ENCODE data around the gene USP8.
A peak's percentile ranks its signal among the peaks of the same experiment; 100 is the strongest.
"Not testable (repeated sequence)": the region's sequence is repeated elsewhere in the genome, so short reads cannot be mapped to it uniquely, and the experiment has no call there.

Gene USP8

DNA sequence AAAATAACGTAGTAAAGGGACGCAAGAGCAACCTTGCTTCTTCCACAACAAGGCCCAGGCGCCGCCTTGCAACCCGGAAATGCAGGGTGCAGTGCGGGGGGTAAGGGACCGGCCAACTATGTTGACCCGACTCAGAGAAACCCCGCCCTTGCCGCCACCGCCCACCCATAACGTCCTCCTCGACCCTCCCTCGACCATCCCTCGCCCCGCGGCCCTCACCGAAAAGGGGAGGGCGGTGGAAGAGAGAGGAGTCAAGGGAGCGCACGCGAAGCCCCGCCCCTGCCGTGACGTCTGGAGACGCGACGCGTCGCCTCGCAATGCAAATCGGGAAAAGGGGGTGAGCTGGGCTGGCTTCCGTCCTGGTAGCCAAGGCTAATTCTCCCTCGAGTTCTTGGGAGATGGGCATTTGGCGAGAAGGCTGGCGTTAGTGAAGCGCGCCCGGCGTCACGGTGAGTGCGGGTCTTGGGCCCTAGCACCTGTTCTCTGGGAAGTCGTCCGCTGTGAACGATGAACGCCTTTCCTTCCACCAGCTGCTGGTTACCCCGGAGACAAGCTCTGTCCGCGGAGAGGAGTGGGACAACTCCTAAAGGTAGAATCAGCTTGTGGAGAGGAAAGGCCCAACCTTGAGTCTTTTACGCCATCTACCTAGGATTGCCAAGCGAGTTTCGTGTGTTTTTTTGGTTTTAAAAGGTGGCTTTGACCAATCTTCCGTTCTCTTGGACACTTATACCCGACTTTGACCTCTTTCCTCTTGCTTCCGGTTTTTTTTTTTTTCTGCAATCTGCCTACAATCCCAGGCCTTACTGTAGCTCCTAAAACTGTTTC, at the start of gene USP8:
Gene USP8, plus strand, starts transcription at position 340 of the 825 bp plus-strand sequence. CDS start 14,669 bp downstream, outside the sequence.
- DNase-seq: peak; percentile 83

- no peak for DNase-seq
These were observed 46.1 kb upstream of the USP8 start for GRCh38 chr15:50377867-50378751.

- DNase-seq: no peak
These were observed 45.4 kb upstream of the USP8 start for GRCh38 chr15:50378776-50379175.

GRCh38 chr15:50379413-50379812, 44.8 kb upstream of the USP8 start:
- not testable (repeated sequence) for DNase-seq

GRCh38 chr15:50380089-50380488, 44.1 kb upstream of the USP8 start:
- no peak for DNase-seq

GRCh38 chr15:50381438-50381837, 42.8 kb upstream of the USP8 start:
- no peak for DNase-seq

DNA sequence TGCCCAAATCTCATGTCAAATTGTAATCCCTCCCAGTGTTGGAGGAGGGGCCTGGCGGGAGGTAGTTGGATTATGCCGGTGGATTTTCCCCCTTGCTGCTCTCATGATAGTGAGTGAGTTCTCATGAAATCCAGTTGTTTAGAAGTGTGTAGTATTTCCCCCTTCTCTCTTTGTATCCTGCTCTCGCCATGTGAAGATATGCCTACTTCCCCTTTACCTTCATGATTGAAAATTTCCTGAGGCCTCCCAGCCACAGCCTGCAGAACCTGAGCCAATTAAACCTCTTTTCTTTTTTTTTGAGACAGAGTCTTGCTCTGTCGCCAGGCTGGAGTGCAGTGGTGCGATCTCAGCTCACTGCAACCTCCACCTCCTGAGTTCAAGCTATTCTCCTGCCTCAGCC, 41.8 kb upstream of the USP8 start:
- DNase-seq: not testable (repeated sequence)

- DNase-seq: no peak
These were observed 33.5 kb upstream of the USP8 start for GRCh38 chr15:50390554-50391264.

DNA sequence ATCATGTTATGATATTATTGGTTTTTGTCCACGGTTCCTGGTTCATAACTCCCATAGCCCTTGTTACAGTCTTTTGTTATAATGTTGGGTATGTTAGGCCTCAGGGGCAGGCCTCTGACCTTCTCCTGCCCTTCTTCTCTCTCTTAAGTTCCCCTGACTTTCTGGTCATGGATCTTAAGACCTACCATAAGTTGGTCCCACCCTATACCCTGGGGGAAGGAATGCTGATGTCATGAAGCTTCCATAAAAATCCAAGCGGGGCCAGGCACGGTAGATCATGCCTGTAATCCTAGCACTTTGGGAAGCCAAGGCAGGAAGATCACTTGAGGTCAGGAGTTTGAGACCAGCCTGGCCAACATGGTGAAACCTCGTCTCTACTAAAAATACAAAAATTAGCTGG, 32.6 kb upstream of the USP8 start:
- not testable (repeated sequence) for DNase-seq

GRCh38 chr15:50411870-50412269, 12.3 kb upstream of the USP8 start:
- no peak for DNase-seq

- DNase-seq: no peak
These were observed 9.6 kb upstream of the USP8 start for GRCh38 chr15:50414624-50415023.

- DNase-seq: no peak
These were observed 8.3 kb upstream of the USP8 start for GRCh38 chr15:50415752-50416404.

- no peak for DNase-seq
These were observed 7.3 kb upstream of the USP8 start for GRCh38 chr15:50416890-50417289.

GRCh38 chr15:50418041-50418583, 6.1 kb upstream of the USP8 start:
- DNase-seq: no peak

GRCh38 chr15:50425219-50425618, 1.0 kb downstream of the USP8 start:
- no peak for DNase-seq

- DNase-seq: not testable (repeated sequence)
These were observed 1.6 kb downstream of the USP8 start for GRCh38 chr15:50425678-50426246.

DNA sequence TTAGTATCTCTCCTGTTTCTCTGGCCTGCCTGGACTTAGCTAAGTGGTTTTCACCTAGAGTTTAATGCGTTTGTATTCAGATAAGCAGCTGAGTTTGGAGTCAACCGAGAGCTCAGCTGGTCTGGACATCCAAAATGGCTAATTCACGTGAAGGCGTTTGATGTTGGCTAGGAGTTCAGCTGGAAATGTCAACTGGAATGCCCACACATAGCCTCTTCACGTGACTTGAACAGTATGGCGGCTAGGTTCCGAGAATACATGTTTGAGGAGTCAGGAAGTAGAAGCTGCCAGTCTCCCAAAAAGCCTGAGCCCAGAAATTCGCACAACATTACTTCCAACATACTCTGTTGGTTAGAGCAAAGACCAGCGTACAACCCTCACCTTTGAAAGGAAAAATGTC, 2.2 kb downstream of the USP8 start:
- no peak for DNase-seq

GRCh38 chr15:50431204-50431603, 7.0 kb downstream of the USP8 start:
- DNase-seq: no peak

DNA sequence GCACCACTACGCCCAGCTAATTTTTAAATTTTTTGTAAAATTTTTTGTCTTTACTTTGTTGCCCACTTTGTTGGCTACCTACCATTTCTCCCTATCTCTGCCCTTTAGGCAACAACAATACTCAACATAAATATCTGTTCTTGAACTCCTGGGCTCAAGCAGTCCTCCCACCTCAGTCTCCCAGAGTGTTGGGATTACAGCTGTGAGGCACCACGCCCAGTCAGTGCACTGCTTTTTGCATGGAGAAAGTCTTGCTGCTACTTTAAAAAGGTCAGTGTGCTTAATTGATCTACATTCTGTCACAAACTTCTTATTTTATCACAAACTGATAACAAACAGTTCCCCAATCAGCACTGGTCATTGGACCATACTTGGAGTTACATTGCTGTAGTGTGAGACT, 8.0 kb downstream of the USP8 start:
- no peak for DNase-seq

DNA sequence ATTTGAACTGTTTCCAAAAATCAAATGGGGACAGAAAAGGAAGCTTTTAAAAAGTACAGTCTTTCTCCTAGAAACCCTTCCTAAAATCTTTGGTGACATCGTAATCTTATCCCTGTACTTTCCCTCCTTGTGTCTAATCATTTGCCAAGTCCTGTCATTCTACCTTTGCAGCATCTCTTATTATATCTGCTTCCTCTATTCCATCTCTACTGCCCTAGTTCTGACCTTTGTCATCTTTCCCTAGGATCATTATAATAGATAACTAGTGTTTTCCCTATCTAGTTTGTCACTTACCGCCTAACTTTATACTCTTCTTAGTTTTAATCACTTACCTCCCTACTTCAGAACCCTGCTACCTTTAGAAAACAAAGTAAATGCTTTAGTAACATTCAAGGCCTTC, 11.6 kb downstream of the USP8 start:
- DNase-seq: no peak

GRCh38 chr15:50438251-50438650, 14.0 kb downstream of the USP8 start:
- DNase-seq: no peak

- no peak for DNase-seq
These were observed 16.7 kb downstream of the USP8 start for GRCh38 chr15:50440932-50441331.
